ENCODE results near the gene BECN2.

BECN2 gene

DNA sequence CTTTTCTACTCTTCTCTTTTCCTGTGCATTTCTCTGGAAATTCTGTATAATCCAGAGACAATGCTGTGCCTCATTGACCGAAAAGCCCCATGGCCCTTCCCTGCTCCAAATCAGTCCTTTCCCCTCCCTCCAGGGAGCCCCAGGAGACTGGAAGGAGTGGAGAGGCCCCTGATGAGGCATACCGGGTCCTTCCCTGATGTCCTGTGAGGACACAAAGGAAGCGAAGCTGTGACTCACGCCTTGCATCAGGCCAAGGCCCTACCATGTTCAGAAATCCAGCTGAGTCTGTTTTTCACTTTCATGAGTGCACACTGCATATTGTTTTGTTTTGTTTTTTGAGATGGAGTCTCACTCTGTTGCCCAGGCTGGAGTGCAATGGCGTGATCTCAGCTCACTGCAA is 38.7 kb upstream of the BECN2 start:
- no peak overlapping the region for H3K4me2 ChIP-seq (ENCODE audit: low read depth, low read length, poor library complexity, severe bottlenecking)
- no peaks in the 10 kb centered on the region for H3K9me3 ChIP-seq (ENCODE audit: insufficient read depth, low read length)
- no peaks in the 10 kb centered on the region for H3K79me2 ChIP-seq (ENCODE audit: insufficient read depth, low read length)
- H3K36me3 ChIP-seq (ENCODE audit: low read length), result no peaks in the 10 kb centered on the region
- H3K4me3 ChIP-seq (ENCODE audit: insufficient read depth, low read length, poor library complexity, severe bottlenecking), result no peak overlapping the region
- H3K27me3 ChIP-seq (ENCODE audit: low read length), result no peaks in the 10 kb centered on the region
- H3K9me2 ChIP-seq (replicated peaks; ENCODE audit: insufficient read depth, low read length), result no peaks in the 10 kb centered on the region
- H4K20me1 ChIP-seq (ENCODE audit: low read depth, low read length), result no peaks in the 10 kb centered on the region
- no peak overlapping the region for H3K27ac ChIP-seq (ENCODE audit: low read depth, low read length)
- no peak overlapping the region for H3K9ac ChIP-seq (ENCODE audit: low read length)
- no peaks in the 10 kb centered on the region for H3F3A ChIP-seq (ENCODE audit: insufficient read depth)
- no peak for TF ChIP-seq EZH2phosphoT487 (conservative IDR thresholded peaks at IDR 0.05; ENCODE audit: low read length)
- TF ChIP-seq CTCF (IDR thresholded peaks at IDR 0.05; ENCODE audit: insufficient read depth, low read length, poor library complexity, severe bottlenecking), result no peak
- no peak overlapping the region for H2AFZ ChIP-seq (ENCODE audit: low read depth, low read length, severe bottlenecking)

- Histone ChIP-seq H3K79me2 (ENCODE audit: insufficient read depth, low read length) (no peaks in the 10 kb centered on the region), H2AFZ (ENCODE audit: low read depth, low read length, severe bottlenecking) (no peak overlapping the region), H3K9me2 (replicated peaks; ENCODE audit: insufficient read depth, low read length) (no peaks in the 10 kb centered on the region), H3K4me3 (ENCODE audit: insufficient read depth, low read length, poor library complexity, severe bottlenecking) (no peak overlapping the region), H3K27me3 (ENCODE audit: low read length) (no peaks in the 10 kb centered on the region), H3F3A (ENCODE audit: insufficient read depth) (no peaks in the 10 kb centered on the region), H3K4me2 (ENCODE audit: low read depth, low read length, poor library complexity, severe bottlenecking) (no peak overlapping the region), H3K9me3 (ENCODE audit: insufficient read depth, low read length) (no peaks in the 10 kb centered on the region), H3K36me3 (ENCODE audit: low read length) (no peaks in the 10 kb centered on the region), H4K20me1 (ENCODE audit: low read depth, low read length) (no peaks in the 10 kb centered on the region), H3K9ac (ENCODE audit: low read length) (no peak overlapping the region), H3K27ac (ENCODE audit: low read depth, low read length) (no peak overlapping the region)
- no peak for TF ChIP-seq EZH2phosphoT487 (conservative IDR thresholded peaks at IDR 0.05; ENCODE audit: low read length)
- no peak for TF ChIP-seq CTCF (IDR thresholded peaks at IDR 0.05; ENCODE audit: insufficient read depth, low read length, poor library complexity, severe bottlenecking)
Measured at GRCh38 chr1:241924080-241924808, 33.3 kb upstream of the BECN2 start.

DNA sequence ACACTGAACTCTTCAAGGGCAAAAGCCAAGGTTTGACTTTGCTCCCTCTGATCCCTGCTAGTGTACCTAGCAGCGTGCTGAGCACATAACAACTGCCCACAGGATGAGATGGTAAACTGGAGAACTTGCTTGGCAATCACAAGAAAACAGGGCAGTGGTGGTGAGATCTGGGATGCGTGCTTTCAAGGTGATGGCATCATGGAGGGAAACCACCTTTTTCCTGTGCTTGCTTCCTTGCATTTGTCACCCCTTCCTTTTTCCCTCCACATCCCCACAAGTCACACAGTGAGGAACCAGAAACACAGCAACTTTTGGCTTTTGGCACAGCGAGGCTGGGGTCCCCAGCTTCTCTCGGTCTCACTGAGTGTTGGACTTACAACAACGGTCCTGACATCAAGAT is 31.4 kb upstream of the BECN2 start:
- TF ChIP-seq CTCF (IDR thresholded peaks at IDR 0.05; ENCODE audit: insufficient read depth, low read length, poor library complexity, severe bottlenecking), result no peak
- no peak for TF ChIP-seq EZH2phosphoT487 (conservative IDR thresholded peaks at IDR 0.05; ENCODE audit: low read length)
- Histone ChIP-seq H3K4me2 (ENCODE audit: low read depth, low read length, poor library complexity, severe bottlenecking) (no peak overlapping the region), H3K27me3 (ENCODE audit: low read length) (no peaks in the 10 kb centered on the region), H3K9me2 (replicated peaks; ENCODE audit: insufficient read depth, low read length) (no peaks in the 10 kb centered on the region), H3F3A (ENCODE audit: insufficient read depth) (no peaks in the 10 kb centered on the region), H4K20me1 (ENCODE audit: low read depth, low read length) (no peaks in the 10 kb centered on the region), H3K4me3 (ENCODE audit: insufficient read depth, low read length, poor library complexity, severe bottlenecking) (no peak overlapping the region), H3K9ac (ENCODE audit: low read length) (no peak overlapping the region), H3K27ac (ENCODE audit: low read depth, low read length) (no peak overlapping the region), H3K36me3 (ENCODE audit: low read length) (no peaks in the 10 kb centered on the region), H3K79me2 (ENCODE audit: insufficient read depth, low read length) (no peaks in the 10 kb centered on the region), H2AFZ (ENCODE audit: low read depth, low read length, severe bottlenecking) (no peak overlapping the region), H3K9me3 (ENCODE audit: insufficient read depth, low read length) (no peaks in the 10 kb centered on the region)
